Stimulated activated CD8-positive, alpha-beta memory T cell treated with anti-CD3 and anti-CD28 coated beads, Interleukin-15, amount 100 ng/mL, for 4 hours (primary cell): ENCODE measurements around the gene QRFP.
"Not testable (repeated sequence)": the region's sequence is repeated elsewhere in the genome, so short reads cannot be mapped to it uniquely, and the experiment has no call there.

Source experiments
- DNase-seq, 2 donors: peaks; one replicate each; pipeline ENCODE4 v3.0.0-alpha.2; 2020; ENCODE audit warnings: low read depth in 2 of 2

Gene QRFP

DNA sequence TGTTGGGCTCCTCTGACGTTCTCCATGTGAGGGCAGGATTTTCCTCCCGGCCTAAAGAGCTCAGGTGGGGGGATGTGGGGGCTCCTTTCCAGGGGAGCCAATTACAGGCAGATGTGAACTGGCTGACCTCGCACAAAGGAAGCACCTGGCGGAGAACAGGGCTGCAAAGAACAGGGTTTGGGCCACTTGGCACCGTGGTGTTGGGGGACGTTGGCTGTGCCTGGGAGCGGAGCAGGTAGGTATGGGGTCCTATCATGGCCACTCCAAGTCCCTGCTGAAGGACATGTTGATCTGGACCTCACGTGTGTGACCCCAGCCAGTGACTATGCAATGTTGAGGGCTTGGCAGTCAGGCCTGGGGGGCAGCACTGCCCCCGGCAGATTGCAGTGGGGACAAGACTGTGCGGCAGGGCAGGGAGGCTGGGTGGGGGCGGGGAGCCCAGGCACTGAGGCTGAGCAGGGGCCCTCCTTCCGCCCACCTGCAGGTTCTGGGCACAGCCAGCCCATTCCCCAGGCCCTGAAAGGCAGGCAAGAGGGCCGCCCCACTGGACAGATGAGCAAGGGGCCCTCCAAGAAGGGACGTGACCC is 23.0 kb upstream of the QRFP start:
- DNase-seq, result no peak

DNA sequence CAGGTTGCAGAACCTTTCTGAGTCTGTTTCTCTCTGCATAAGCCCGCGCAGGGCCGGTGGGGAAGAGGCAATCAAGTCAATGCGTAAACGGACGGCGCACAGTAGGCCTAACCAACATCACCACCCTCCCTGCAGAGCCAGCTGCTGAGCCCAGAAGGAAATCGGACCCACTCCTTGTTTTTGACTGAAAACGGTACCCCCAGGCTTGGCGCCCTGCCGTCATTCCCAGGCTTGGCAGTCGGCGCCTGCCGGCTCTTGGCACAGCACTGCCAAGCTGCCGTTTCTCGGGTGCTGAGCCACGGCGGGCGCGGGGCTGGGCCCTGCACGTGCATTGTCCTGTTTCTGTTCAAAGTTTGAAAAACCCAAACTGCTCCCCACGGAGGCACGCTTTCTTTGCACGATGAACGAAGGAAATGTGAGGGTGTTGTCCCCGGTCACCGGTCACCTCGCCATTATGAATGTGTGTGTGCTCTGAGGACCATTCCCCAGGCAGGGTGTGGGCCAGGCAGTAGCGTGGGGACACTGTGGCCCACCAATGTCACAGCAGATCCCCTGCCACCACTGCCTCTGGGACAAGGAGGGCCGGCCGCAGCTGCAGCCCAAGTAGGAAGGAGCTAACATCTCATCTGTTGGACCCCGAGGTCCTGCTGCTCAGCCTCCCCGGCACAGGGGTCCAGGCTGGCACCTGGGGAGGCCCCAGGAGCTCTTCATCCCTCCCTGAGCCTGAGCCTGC is 22.4 kb upstream of the QRFP start:
- no peak for DNase-seq

- no peak for DNase-seq
Measured at GRCh38 chr9:130918101-130918825, 21.7 kb upstream of the QRFP start.

GRCh38 chr9:130917168-130917960 is 20.8 kb upstream of the QRFP start:
- no peak for DNase-seq

- no peak for DNase-seq
Measured at GRCh38 chr9:130915096-130915447, 18.5 kb upstream of the QRFP start.

DNA sequence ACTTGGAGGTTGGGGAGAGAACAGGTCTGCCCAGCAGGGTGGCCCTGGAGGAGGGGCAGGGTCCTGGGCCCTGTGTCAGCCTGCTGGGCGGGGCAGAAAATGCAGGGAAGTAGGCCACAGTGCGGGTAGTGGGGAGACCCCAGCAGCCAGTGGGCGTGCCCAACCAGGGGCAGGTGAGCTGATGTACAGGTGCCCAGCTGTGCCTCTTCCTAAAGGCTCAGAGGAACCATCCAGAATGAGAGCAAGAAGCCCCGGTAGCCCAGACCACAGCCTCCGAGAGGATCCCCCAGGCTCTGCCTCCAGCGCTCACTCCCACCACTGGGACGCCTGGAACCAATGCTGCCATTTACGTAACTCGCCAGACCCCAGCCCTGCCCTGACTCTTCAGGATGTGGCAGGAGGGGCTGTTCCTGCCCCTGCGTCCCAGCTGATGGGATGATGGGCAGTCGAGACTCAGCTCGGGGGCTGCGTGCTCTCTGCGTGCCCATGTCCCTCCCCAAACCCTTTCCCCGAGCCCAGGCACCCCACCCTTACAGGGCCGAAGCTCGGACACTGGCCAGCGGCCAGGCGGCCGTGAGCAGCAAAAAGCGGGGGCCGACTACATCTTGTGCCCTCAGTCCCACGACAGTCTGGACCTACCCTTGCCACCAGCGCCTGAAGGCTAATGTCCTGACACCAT is 17.9 kb upstream of the QRFP start:
- no peak for DNase-seq

- DNase-seq, result no peak
Measured at GRCh38 chr9:130913599-130914416, 17.2 kb upstream of the QRFP start.

GRCh38 chr9:130912932-130913598 is 16.5 kb upstream of the QRFP start:
- DNase-seq, result no peak

DNA sequence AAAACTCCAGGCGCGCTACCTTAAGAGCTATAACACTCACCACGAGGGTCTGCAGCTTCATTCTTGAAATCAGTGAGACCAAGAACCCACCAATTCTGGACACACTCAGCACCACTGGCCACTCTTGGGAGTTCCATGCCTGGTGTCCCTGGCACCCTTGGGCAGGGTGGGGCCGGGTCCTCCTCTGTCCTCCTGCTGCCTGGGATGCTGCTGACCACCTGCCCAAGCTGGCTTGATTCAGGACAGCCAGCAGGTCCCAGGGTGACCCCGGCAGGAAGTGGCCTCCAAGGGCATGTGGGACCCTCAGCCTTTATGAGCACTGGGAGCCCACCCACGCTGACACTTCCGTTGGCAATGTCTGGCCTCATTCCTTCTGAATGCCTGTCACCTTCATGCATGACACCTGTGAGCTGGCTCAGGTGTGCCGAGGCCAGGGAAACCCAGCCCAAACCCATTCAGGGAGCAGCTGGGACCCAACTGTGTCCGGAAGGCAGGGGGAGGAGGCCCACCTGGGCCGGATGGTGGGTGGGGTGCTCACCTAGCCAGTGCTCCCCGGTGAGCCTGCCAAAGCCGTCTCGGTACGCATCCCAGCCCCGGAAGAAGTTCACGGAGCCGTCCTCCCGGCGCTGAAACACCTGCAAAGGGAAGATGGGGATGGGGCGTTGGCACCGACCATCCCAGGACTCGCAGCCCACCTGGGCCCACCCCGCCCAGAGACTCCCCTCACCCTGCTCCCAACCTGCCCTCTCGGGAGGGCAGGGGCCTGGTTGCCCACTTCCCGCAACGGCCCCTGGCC is 14.8 kb upstream of the QRFP start:
- no peak for DNase-seq

- not testable (repeated sequence) for DNase-seq
Measured at GRCh38 chr9:130910670-130911069, 14.1 kb upstream of the QRFP start.

- DNase-seq, result not testable (repeated sequence)
Measured at GRCh38 chr9:130910041-130910440, 13.4 kb upstream of the QRFP start.

- DNase-seq, result no peak
Measured at GRCh38 chr9:130908878-130909355, 12.3 kb upstream of the QRFP start.

GRCh38 chr9:130908146-130908877 is 11.7 kb upstream of the QRFP start:
- no peak for DNase-seq

DNA sequence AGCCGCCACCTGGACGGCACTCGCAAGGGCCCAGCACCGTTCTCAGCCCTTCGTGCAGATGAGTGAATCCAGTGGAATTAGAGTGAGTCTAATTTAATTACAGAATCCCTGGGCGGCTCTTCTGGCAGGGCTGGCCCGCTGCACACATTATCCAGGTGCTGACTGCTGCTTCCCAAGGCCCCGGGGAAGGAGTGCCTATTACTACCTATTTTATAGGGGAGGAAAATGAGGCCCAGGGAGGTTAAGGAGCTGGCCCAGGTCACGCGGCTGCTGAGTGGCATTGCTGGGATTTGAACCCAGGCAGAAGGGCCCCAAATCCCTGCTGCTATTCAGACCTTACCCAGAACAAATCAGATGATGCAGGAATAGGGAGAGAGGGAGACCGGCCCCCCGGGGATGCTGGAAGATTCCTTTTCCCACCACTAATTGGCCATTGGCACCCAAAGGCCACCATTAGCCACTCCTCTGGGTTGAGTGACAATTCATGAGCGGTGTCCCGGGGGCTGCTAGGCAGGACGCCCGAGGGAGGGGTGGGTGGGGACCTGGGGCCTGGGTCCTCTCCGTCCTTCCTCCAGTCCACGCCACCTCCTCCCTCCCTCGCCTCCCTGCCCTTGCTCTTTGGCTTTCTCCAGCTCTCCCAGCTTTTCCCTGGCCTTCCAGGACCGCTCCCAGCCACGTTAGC is 10.3 kb upstream of the QRFP start:
- no peak for DNase-seq

DNA sequence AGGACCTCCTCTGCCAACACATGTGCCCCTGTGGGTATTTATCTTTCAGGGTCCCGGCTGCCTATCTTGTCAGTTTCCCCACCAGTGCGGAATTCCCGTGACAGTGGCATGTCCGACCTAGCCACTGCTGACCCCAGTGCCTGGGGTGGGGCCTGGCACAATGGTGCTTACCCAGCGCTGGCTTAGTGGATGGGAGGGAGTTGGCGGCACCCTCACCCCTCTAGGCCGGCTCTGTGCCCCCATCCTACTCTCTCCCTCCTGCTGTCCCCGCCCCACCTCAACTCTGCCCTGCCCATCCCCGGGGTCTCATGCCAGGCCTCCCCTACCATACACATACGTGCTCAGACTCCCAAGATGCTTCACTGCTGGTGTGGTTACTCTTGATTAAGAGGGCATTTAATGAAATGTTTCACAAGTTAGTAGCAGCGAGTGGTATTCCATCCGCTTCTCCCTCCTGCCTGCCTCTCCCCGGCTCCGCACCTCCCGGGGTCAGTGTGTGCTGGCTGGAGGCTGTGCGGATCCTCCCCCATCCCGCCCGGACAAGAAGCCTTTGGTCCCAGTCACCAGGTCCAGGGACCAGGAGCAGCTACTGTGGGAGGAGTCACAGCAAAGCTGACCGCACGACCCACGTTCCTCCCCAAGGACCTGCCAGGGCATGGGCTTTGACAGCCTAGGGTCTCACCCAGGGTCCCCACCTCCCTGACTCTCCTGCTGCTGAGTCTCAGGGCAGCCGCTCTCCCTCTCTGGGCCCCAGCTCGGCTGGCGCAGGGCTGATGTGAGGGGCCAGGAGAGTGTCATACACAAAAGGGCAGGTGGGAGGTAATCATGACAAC is 9.5 kb upstream of the QRFP start:
- DNase-seq, result no peak

DNA sequence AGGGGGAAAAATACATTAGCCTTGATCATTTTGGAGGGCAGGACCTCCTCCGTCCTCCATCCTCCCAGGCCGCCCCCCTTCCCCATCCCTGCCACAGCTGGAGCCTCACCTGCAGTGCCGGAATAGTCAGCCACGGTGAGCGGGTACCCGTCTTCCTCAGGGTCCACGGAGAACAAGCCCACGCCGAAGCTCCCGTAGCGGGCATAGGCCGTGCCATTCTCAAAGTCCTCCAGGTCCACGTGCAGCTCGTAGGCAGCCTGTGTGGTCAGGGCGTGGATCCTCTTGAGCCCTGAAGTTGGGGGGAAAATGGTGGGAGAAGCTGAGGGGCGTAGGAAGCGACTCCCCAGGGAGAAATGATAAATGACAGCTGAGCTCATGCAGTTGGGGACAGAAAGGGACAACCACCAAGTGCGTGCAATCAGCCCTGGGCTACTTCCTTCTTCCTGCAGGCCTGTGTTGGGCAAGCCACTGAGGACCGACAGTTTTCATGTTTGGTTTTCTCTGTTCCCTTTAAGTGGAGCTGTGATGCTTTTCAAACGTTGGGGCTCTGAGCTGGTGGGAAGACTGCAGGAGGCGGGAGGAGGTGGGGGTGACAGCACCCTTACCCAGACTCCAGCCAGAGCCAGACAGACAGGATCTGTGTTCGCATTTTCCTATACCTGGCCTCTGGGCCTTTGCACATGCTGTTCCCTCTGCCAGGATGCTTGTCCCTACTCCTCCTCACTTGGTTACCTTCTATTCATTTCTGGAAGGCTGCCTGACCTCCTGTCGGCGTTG is 8.7 kb upstream of the QRFP start:
- no peak for DNase-seq
